Measurements from ENCODE around the gene CLASP1.

The CLASP1 gene

GRCh38 chr2:121599963-121600651 lies 49.2 kb downstream of the CLASP1 start:
- peaks cover 58% of the 10 kb centered on the region for H3K79me2 ChIP-seq (ENCODE audit: low read length)
- peak overlapping the region; percentile 51 for H3K27ac ChIP-seq (ENCODE audit: low read length)
- peaks cover 7% of the 10 kb centered on the region for H3K36me3 ChIP-seq (replicated peaks; ENCODE audit: low read depth, low read length)

GRCh38 chr2:121598087-121598486 lies 51.2 kb downstream of the CLASP1 start:
- H3K79me2 ChIP-seq (ENCODE audit: low read length), result peaks cover 56% of the 10 kb centered on the region
- peak overlapping the region; percentile 88 for H3K27ac ChIP-seq (ENCODE audit: low read length)
- TF ChIP-seq CTCF (IDR thresholded peaks at IDR 0.05; ENCODE audit: low read depth, low read length), result no peak
- no peak for TF ChIP-seq EZH2phosphoT487 (IDR thresholded peaks at IDR 0.05; ENCODE audit: low read depth)
- 0 out of 2 replicates have a peak overlapping the region, but pooled peaks have one; percentile 0 for H3K4me3 ChIP-seq (ENCODE audit: low read length)
- peaks cover 20% of the 10 kb centered on the region for H4K20me1 ChIP-seq (ENCODE audit: insufficient read depth, low read length)
- peak overlapping the region; percentile 75 for H3K4me2 ChIP-seq (ENCODE audit: low read length)
- no peak overlapping the region for H3K9ac ChIP-seq (ENCODE audit: low read length)
- no peaks in the 10 kb centered on the region for H3K9me3 ChIP-seq (ENCODE audit: insufficient read depth, low read length)
- H3K4me1 ChIP-seq (ENCODE audit: low read length), result peaks cover 61% of the 10 kb centered on the region
- H2AFZ ChIP-seq (ENCODE audit: low read depth, low read length), result no peak overlapping the region
- no peaks in the 10 kb centered on the region for H3K27me3 ChIP-seq (ENCODE audit: low read depth, low read length)
- peaks cover 2% of the 10 kb centered on the region for H3K36me3 ChIP-seq (replicated peaks; ENCODE audit: low read depth, low read length)

More at GRCh38 chr2:121599963-121600651, 49.2 kb downstream of the CLASP1 start:
- Histone ChIP-seq H3K9ac (ENCODE audit: low read length) (no peak overlapping the region), H3K4me1 (ENCODE audit: low read length) (peaks cover 63% of the 10 kb centered on the region), H2AFZ (ENCODE audit: low read depth, low read length) (no peak overlapping the region), H4K20me1 (ENCODE audit: insufficient read depth, low read length) (peaks cover 18% of the 10 kb centered on the region), H3K27me3 (ENCODE audit: low read depth, low read length) (no peaks in the 10 kb centered on the region), H3K9me3 (ENCODE audit: insufficient read depth, low read length) (no peaks in the 10 kb centered on the region), H3K4me2 (ENCODE audit: low read length) (peak overlapping the region; percentile 15), H3K4me3 (ENCODE audit: low read length) (no peak overlapping the region)
- TF ChIP-seq EZH2phosphoT487 (IDR thresholded peaks at IDR 0.05; ENCODE audit: low read depth) (no peak), CTCF (IDR thresholded peaks at IDR 0.05; ENCODE audit: low read depth, low read length) (no peak)

GRCh38 chr2:121596221-121597080 lies 52.8 kb downstream of the CLASP1 start:
- H2AFZ ChIP-seq (ENCODE audit: low read depth, low read length), result no peak overlapping the region
- peaks cover 25% of the 10 kb centered on the region for H4K20me1 ChIP-seq (ENCODE audit: insufficient read depth, low read length)
- peaks cover 2% of the 10 kb centered on the region for H3K36me3 ChIP-seq (replicated peaks; ENCODE audit: low read depth, low read length)
- peak overlapping the region; percentile 88 for H3K27ac ChIP-seq (ENCODE audit: low read length)
- H3K27me3 ChIP-seq (ENCODE audit: low read depth, low read length), result no peaks in the 10 kb centered on the region
- TF ChIP-seq CTCF (IDR thresholded peaks at IDR 0.05; ENCODE audit: low read depth, low read length) (peak; percentile 57), EZH2phosphoT487 (IDR thresholded peaks at IDR 0.05; ENCODE audit: low read depth) (no peak)
- peak overlapping the region; percentile 71 for H3K4me3 ChIP-seq (ENCODE audit: low read length)
- H3K9me3 ChIP-seq (ENCODE audit: insufficient read depth, low read length), result no peaks in the 10 kb centered on the region
- H3K79me2 ChIP-seq (ENCODE audit: low read length), result peaks cover 58% of the 10 kb centered on the region
- H3K4me2 ChIP-seq (ENCODE audit: low read length), result peak overlapping the region; percentile 75
- H3K4me1 ChIP-seq (ENCODE audit: low read length), result peaks cover 67% of the 10 kb centered on the region
- peak overlapping the region; percentile 56 for H3K9ac ChIP-seq (ENCODE audit: low read length)
